Osteoblast (primary cell): ENCODE results near the gene ACSL5. TPM values are rescaled to one million over a fixed set of nuclear protein-coding genes. Genes with fewer than 3 reads are reported as not detected.

Experiments
- DNase-seq: peaks from one replicate; pipeline ENCODE4 v3.0.0; 2011; ENCODE audit warnings: low spot score, mixed read lengths; ENCODE audit not compliant: insufficient read length; ENCODE audit errors: missing footprints
- H2AFZ ChIP-seq: 2 replicates; pipeline ENCODE4 v1.6.0; 2011; ENCODE audit warnings: mild to moderate bottlenecking, low read length
- H3K27ac ChIP-seq: 2 replicates; pipeline ENCODE4 v1.5.1; 2011; ENCODE audit warnings: mild to moderate bottlenecking, low read depth, low read length, moderate library complexity
- H3K27me3 ChIP-seq: 2 replicates; pipeline ENCODE4 v1.6.0; 2012; ENCODE audit warnings: mild to moderate bottlenecking, control low read depth, inconsistent platforms, low read length, moderate library complexity; ENCODE audit not compliant: insufficient read depth
- H3K36me3 ChIP-seq: 2 replicates; pipeline ENCODE4 v1.5.1; 2011; ENCODE audit warnings: mild to moderate bottlenecking, low read length, control low read depth, moderate library complexity; ENCODE audit not compliant: insufficient read depth
- H3K4me1 ChIP-seq: 2 replicates; pipeline ENCODE4 v1.5.1; 2011; ENCODE audit warnings: mild to moderate bottlenecking, low read length, control low read depth, moderate library complexity; ENCODE audit not compliant: insufficient read depth
- H3K4me2 ChIP-seq: 2 replicates; pipeline ENCODE4 v1.6.0; 2011; ENCODE audit warnings: mild to moderate bottlenecking, low read length; ENCODE audit not compliant: insufficient read depth
- H3K4me3 ChIP-seq: fragments of 200-600 bp; sonication (generic); 3 replicates; pipeline ENCODE4 v1.5.1; 2012; ENCODE audit warnings: mild to moderate bottlenecking, low read length, inconsistent platforms; ENCODE audit not compliant: insufficient read depth
- H3K79me2 ChIP-seq: 2 replicates; pipeline ENCODE4 v1.6.0; 2012; ENCODE audit warnings: mild to moderate bottlenecking, low read length, control low read depth, inconsistent platforms; ENCODE audit not compliant: insufficient read depth
- H3K9me3 ChIP-seq: 2 replicates; pipeline ENCODE4 v1.5.1; 2011; ENCODE audit warnings: low read depth, low read length, control low read depth
- H4K20me1 ChIP-seq: 2 replicates; pipeline ENCODE4 v1.6.0; 2012; ENCODE audit warnings: mild to moderate bottlenecking, low read length, control low read depth; ENCODE audit not compliant: insufficient read depth
- total RNA-seq: library from RNA; depleted of rRNA; stranded (reverse); fragments of >200 nt; gene quantifications from 2 replicates; pipeline ENCODE4 v1.2.3, GENCODE V29; 2012
- TF ChIP-seq, protein P1 (sequence below): IDR thresholded peaks from 2 replicates; pipeline ENCODE4 v1.5.1; 2011; ENCODE audit warnings: mild to moderate bottlenecking, low read depth, low read length, moderate library complexity; ENCODE audit errors: extremely low read depth

ACSL5 gene
- total RNA-seq, 1 donor: 5.1 TPM

DNA sequence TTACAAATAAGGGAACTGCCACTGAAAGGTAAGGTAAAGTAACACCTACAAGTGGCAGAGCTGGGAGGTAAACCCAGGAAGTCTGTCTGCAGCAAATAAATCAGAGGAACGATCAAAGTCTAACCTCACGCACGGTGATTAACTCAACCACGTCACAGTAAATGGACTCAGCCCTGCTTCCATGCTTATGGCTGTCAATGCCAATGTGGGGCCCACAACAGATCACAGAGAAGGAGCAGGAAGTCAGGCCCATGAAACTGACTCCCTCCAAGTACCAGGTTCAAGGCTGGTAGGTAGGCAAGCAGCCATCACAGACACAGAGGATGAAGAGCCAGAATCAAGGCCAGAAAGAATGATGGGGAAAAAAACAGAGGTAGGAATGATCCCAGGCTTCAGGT lies 38.0 kb upstream of the ACSL5 start:
- no peak overlapping the region for H2AFZ ChIP-seq
- no peak for DNase-seq
- peaks cover 5% of the 10 kb centered on the region for H3K27me3 ChIP-seq
- H3K27ac ChIP-seq: no peak overlapping the region
- TF ChIP-seq, protein P1, sequence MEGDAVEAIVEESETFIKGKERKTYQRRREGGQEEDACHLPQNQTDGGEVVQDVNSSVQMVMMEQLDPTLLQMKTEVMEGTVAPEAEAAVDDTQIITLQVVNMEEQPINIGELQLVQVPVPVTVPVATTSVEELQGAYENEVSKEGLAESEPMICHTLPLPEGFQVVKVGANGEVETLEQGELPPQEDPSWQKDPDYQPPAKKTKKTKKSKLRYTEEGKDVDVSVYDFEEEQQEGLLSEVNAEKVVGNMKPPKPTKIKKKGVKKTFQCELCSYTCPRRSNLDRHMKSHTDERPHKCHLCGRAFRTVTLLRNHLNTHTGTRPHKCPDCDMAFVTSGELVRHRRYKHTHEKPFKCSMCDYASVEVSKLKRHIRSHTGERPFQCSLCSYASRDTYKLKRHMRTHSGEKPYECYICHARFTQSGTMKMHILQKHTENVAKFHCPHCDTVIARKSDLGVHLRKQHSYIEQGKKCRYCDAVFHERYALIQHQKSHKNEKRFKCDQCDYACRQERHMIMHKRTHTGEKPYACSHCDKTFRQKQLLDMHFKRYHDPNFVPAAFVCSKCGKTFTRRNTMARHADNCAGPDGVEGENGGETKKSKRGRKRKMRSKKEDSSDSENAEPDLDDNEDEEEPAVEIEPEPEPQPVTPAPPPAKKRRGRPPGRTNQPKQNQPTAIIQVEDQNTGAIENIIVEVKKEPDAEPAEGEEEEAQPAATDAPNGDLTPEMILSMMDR: no peak
- no peaks in the 10 kb centered on the region for H3K36me3 ChIP-seq
- H4K20me1 ChIP-seq: no peaks in the 10 kb centered on the region
- no peak overlapping the region for H3K4me2 ChIP-seq
- H3K4me1 ChIP-seq: no peaks in the 10 kb centered on the region
- H3K79me2 ChIP-seq: no peaks in the 10 kb centered on the region
- no peaks in the 10 kb centered on the region for H3K9me3 ChIP-seq
- no peak overlapping the region for H3K4me3 ChIP-seq

DNA sequence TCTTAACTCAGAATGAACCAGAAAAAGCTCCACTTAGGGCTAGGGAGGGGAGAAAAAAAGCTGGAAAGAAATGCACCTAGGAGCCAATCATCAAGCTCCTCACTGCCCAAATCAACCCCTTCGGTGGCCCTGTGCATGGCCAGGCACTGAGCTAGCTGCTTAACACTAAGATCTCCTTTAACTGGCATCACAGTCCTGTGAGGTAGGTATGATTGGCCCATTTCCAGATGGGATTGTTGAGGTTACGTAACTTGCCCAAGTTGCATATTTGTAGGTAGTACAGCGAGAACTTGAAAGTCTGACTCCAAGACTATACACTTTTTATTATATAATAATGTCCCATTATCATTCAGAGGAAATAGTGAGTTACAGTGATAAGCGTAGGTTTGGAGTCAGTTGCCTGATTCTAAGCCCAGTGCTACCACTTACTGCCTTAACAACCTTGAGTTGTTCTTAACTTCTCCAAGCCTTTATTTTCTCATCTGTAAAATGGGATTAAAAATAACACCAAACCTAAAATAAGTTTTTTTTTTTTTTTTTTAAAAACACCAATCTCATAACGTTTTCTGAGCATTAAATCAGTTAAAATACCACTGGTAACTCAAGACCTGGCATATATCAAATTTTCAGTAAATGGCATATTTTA lies 37.2 kb upstream of the ACSL5 start:
- TF ChIP-seq, protein P1: no peak
- H3K27me3 ChIP-seq: peaks cover 5% of the 10 kb centered on the region
- no peak overlapping the region for H3K4me3 ChIP-seq
- no peaks in the 10 kb centered on the region for H3K9me3 ChIP-seq
- H3K79me2 ChIP-seq: no peaks in the 10 kb centered on the region
- H3K36me3 ChIP-seq: no peaks in the 10 kb centered on the region
- DNase-seq: no peak
- no peak overlapping the region for H2AFZ ChIP-seq
- H3K27ac ChIP-seq: no peak overlapping the region
- H4K20me1 ChIP-seq: no peaks in the 10 kb centered on the region
- no peak overlapping the region for H3K4me2 ChIP-seq
- H3K4me1 ChIP-seq: no peaks in the 10 kb centered on the region

DNA sequence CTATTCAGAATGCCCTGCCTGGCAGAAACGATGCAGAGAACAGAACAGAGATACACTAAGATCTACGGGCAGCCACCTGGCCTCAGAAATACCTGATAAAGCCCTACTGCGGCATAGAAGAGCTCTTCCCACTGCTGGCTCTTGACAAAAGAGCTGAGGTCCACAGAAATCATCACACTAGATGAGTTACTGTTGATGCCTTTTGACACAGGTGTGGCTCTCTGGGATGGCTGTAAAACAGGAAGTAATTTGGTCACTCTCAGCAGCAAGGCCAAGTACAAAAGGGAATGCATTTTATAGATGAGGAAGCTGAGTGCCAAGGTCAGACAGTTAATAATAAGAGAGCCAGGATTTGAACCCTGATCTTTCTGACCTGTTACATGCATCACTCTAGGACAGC lies 35.0 kb upstream of the ACSL5 start:
- TF ChIP-seq, protein P1: no peak
- no peaks in the 10 kb centered on the region for H3K79me2 ChIP-seq

DNA sequence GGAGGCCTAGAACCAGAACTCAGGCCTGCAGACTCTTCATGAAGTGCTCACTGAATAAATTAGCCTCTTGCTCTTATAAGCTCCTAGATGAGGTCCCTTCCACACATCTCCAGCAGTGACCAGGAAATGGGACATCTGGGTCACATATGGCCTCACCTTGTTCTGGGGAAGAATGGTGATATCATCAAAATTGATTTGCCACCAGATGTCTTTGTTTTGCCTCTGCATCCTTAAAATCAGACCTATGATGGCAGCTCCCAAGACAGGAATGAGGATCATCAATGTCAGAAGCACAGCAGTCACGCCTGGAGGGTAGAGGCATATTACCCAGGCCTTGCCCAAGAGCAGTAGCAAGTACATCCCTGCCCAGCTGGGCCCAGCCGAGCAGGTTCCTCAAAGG lies 33.3 kb upstream of the ACSL5 start:
- Histone ChIP-seq H3K9me3 (no peaks in the 10 kb centered on the region), H3K4me2 (no peak overlapping the region), H3K36me3 (no peaks in the 10 kb centered on the region), H2AFZ (no peak overlapping the region), H4K20me1 (no peaks in the 10 kb centered on the region), H3K4me3 (no peak overlapping the region), H3K27ac (no peak overlapping the region), H3K79me2 (no peaks in the 10 kb centered on the region), H3K27me3 (peaks cover 5% of the 10 kb centered on the region), H3K4me1 (no peaks in the 10 kb centered on the region)
- DNase-seq: no peak
- TF ChIP-seq, protein P1: no peak

More for the DNA sequence above, 35.0 kb upstream of the ACSL5 start:
- no peaks in the 10 kb centered on the region for H3K9me3 ChIP-seq
- no peaks in the 10 kb centered on the region for H4K20me1 ChIP-seq
- no peak for DNase-seq
- no peaks in the 10 kb centered on the region for H3K36me3 ChIP-seq
- H3K4me1 ChIP-seq: no peaks in the 10 kb centered on the region
- no peak overlapping the region for H3K27ac ChIP-seq
- no peak overlapping the region for H3K4me3 ChIP-seq
- H3K4me2 ChIP-seq: no peak overlapping the region
- no peak overlapping the region for H2AFZ ChIP-seq
- H3K27me3 ChIP-seq: peaks cover 5% of the 10 kb centered on the region
